Activated CD4-positive, alpha-beta T cell treated with anti-CD3 and anti-CD28 coated beads, Interleukin-2, amount 10 ng/mL, durations not matched to agents 7 days and 5 days (primary cell): Measurements from ENCODE around the gene ZBTB38. TPM values are rescaled to one million over a fixed set of nuclear protein-coding genes. Genes with fewer than 3 reads are reported as not detected.
A peak's percentile ranks its signal among the peaks of the same experiment; 100 is the strongest.

Source experiments
- CTCF ChIA-PET: fragments of 350-600 bp; sonication (Branson Sonifier 250); formaldehyde crosslinking; loops from one replicate; lab custom pipeline; 2021; ENCODE audit warnings: antibody characterized with exemption; lab: Charles Lee
- POLR2A ChIA-PET: fragments of 350-600 bp; sonication (Branson Sonifier 250); formaldehyde crosslinking; loops from one replicate; lab custom pipeline; 2021; ENCODE audit warnings: antibody characterized with exemption; lab: Charles Lee
- DNase-seq: peaks from one replicate; pipeline ENCODE4 v3.0.0-alpha.2; 2020
- H3K27ac Mint-ChIP-seq: one replicate; pipeline ENCODE4 v1.8.0; 2021; ENCODE audit warnings: mild to moderate bottlenecking, moderate library complexity, mixed read lengths
- H3K27me3 Mint-ChIP-seq: one replicate; pipeline ENCODE4 v1.8.0; 2021; ENCODE audit warnings: mixed read lengths
- H3K36me3 Mint-ChIP-seq: one replicate; pipeline ENCODE4 v1.8.0; 2021; ENCODE audit warnings: low read depth, mixed read lengths
- H3K4me1 Mint-ChIP-seq: one replicate; pipeline ENCODE4 v1.8.0; 2021; ENCODE audit warnings: mixed read lengths
- H3K4me3 Mint-ChIP-seq: one replicate; pipeline ENCODE4 v1.8.0; 2021; ENCODE audit warnings: mild to moderate bottlenecking, moderate library complexity, mixed read lengths
- H3K9me3 Mint-ChIP-seq: one replicate; pipeline ENCODE4 v1.8.0; 2021; ENCODE audit warnings: mixed read lengths
- total RNA-seq, 2 experiments: library from RNA; stranded (reverse); gene quantifications; one replicate each; pipeline ENCODE4 v1.2.3, GENCODE V29; 2021

The ZBTB38 gene
- total RNA-seq, 2 experiments from 2014 or later, result 20.0 to 26.1 TPM

DNA sequence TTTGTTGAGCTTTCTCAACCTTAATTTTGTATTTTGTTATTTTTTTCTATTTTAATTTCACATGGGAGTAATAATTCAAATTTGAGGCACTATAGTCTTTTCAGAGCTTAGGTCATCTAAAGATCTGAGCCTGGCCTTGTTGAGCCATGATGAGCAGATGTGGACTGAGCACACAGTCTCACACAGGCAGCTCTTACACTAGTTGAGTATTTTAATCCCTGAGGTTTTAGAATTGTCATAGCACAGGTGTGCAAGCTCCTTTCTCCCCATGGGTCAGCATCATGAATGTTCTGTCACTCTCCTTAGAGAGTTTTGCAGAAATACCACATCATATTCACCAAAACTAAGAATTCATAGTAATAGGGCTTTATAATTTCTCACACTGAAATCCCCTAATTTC lies 4.9 kb downstream of the ZBTB38 start:
- H3K27ac Mint-ChIP-seq, result no peak overlapping the region
- no peak for DNase-seq
- peaks cover 36% of the 10 kb centered on the region for H3K4me1 Mint-ChIP-seq

DNA sequence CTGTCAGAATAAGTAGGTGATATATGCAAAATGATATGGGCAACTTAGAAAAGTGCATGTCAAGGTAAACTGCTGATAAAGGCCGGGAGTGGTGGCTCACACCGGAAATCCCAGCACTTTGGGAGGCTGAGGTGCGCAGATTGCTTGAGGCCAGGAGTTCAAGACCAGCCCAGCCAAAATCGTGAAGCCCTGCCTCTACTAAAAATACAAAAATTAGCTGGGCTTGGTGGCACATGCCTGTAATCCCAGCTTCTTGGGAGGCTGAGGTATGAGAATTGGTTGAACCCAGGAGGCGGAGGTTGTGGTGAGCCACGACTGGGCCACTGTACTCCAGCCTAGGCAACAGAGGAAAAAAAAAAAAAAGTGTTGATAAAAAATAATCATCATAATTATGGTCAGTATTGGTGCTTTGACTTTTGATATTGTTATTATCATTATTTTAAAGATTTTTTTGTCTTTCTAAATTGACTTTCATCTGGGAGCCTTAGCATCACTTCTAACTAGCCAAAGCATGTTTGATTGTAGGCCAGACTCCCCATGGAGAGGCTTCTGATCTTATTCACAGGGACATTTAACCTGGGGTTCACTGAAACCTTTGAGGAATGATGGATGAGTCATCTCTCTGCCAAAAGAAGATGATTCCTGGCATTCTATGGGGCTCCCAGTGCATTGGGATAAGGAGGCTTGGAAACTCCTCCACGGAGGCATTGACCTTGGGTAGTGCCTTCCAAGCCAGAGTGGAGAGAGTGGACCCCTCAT lies 5.6 kb downstream of the ZBTB38 start:
- H3K9me3 Mint-ChIP-seq, result peaks cover 4% of the 10 kb centered on the region
- no peak for DNase-seq
- ChIA-PET POLR2A (no interaction called here), CTCF (interaction anchor here (1.3 to 6.5 kb wide), 6 partner anchors 11 to 78 kb away, joined by 4 to 32 read pairs (median 6); no protein-coding TSS in a partner anchor)
- peaks cover 40% of the 10 kb centered on the region for H3K4me1 Mint-ChIP-seq
- H3K4me3 Mint-ChIP-seq, result no peak overlapping the region
- no peaks in the 10 kb centered on the region for H3K36me3 Mint-ChIP-seq
- H3K27me3 Mint-ChIP-seq, result no peaks in the 10 kb centered on the region
- no peak overlapping the region for H3K27ac Mint-ChIP-seq

More for the DNA sequence above, 4.9 kb downstream of the ZBTB38 start:
- no peak overlapping the region for H3K4me3 Mint-ChIP-seq
- no peaks in the 10 kb centered on the region for H3K36me3 Mint-ChIP-seq
- peaks cover 4% of the 10 kb centered on the region for H3K9me3 Mint-ChIP-seq
- no peaks in the 10 kb centered on the region for H3K27me3 Mint-ChIP-seq
- POLR2A ChIA-PET, result no interaction called here
- CTCF ChIA-PET, result interaction anchor here (1.3 to 6.5 kb wide), 7 partner anchors 12 to 79 kb away, joined by 4 to 32 read pairs (median 6); no protein-coding TSS in a partner anchor

DNA sequence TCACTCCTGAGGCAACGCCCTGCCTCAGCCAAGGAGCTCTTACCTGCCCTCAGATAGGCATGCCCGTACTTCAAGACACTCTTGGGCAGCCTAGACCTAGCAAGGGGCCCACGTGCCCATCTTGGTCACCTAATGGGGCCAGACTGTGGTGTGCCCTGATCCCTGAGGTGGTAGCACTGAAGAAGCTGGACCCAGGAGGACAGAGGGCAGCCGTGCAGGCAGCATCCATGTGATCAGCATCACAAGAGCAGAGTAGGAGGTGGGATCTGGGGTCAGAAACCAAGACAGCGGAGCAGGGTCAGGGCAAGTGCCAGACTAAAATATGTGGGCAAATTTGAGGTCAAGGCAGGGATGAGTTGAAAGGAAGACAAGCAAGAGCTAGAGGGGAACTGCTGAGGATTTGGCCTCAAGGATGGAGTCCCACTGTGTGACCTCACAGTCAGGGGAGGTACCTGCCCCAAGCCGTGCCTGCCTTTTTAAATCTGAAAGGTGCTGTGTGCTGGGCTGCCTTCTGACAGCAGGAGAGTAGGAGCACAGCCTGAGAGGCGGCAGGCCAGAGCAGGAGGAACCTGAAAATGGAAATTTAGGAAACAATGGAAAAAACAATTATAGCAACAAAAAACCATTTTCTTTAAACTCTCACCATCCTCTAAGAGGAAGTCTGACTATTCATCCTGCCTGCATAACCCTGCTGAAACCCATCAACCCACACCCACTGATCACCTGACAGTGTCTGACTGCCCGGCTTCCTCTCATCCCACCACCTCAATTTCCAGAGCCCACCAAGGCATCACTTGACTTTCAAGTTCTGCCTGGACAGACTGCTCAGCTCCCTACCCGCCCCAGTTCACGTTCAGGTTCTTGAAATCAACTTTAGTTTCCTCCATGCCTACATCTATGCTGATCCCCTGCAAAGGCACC lies 7.3 kb downstream of the ZBTB38 start:
- CTCF ChIA-PET, result interaction anchor here (0.8 to 6.5 kb wide), 4 partner anchors 9 to 66 kb away, joined by 3 to 32 read pairs (median 4); no protein-coding TSS in a partner anchor
- Mint-ChIP-seq H3K9me3 (no peaks in the 10 kb centered on the region), H3K36me3 (no peaks in the 10 kb centered on the region), H3K4me3 (no peak overlapping the region), H3K27me3 (no peaks in the 10 kb centered on the region), H3K27ac (peak overlapping the region; percentile 64), H3K4me1 (peaks cover 36% of the 10 kb centered on the region)
- POLR2A ChIA-PET, result no interaction called here
- no peak for DNase-seq

DNA sequence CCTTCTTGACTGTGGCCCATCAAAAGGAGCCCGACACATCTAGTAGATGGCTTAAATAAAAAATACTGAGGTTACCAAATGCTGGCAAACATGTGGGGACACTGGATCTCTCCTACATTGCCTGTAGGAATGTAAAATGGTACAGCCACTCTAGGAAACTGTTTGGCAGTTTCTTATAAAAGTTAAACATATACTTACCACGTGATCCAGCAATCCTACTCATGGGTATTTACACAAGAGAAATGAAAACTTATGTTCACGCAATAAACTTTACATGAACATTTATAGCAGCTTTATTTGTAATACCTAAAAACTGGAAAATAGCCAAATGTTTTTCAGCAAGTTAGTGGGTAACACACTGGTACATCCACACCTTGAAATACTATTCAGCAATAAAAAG lies 9.1 kb downstream of the ZBTB38 start:
- ChIA-PET POLR2A (no interaction called here), CTCF (interaction anchor here (0.6 to 6.5 kb wide), 3 partner anchors 8 to 103 kb away, joined by 3 to 32 read pairs (median 3); no protein-coding TSS in a partner anchor)
- no peaks in the 10 kb centered on the region for H3K27me3 Mint-ChIP-seq
- peaks cover 31% of the 10 kb centered on the region for H3K4me1 Mint-ChIP-seq
- H3K27ac Mint-ChIP-seq, result no peak overlapping the region
- DNase-seq, result no peak
- no peaks in the 10 kb centered on the region for H3K36me3 Mint-ChIP-seq
- no peaks in the 10 kb centered on the region for H3K9me3 Mint-ChIP-seq
- H3K4me3 Mint-ChIP-seq, result no peak overlapping the region

DNA sequence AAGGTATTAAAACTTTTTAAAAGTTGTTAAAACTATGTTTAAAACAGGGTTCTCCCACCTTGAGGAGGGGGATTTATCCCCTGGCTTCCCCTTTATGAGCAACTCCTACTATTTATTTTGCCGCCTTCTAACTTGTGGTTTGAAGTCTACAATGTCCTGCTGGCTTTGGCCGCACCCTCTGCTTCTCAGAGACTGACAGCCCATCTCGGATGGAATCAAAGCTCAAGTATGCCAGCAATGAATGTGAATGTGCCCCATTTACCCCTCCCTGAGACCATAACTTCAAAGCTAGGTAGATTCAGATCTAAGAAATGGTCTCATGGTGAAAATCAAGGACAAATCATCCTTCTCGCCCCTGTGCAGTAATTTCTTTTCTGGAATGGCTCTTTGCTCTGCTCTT lies 10.3 kb downstream of the ZBTB38 start:
- Mint-ChIP-seq H3K27me3 (no peaks in the 10 kb centered on the region), H3K9me3 (no peaks in the 10 kb centered on the region), H3K4me3 (no peak overlapping the region), H3K4me1 (peaks cover 31% of the 10 kb centered on the region), H3K36me3 (no peaks in the 10 kb centered on the region), H3K27ac (no peak overlapping the region)
- ChIA-PET CTCF (interaction anchor here (0.9 to 1.4 kb wide), 5 partner anchors 9 to 73 kb away, joined by 3 to 11 read pairs (median 3); no protein-coding TSS in a partner anchor), POLR2A (interaction anchor here (0.5 kb wide), 1 partner anchor 12 kb away, joined by 3 read pairs; no protein-coding TSS in a partner anchor)
- DNase-seq, result no peak

DNA sequence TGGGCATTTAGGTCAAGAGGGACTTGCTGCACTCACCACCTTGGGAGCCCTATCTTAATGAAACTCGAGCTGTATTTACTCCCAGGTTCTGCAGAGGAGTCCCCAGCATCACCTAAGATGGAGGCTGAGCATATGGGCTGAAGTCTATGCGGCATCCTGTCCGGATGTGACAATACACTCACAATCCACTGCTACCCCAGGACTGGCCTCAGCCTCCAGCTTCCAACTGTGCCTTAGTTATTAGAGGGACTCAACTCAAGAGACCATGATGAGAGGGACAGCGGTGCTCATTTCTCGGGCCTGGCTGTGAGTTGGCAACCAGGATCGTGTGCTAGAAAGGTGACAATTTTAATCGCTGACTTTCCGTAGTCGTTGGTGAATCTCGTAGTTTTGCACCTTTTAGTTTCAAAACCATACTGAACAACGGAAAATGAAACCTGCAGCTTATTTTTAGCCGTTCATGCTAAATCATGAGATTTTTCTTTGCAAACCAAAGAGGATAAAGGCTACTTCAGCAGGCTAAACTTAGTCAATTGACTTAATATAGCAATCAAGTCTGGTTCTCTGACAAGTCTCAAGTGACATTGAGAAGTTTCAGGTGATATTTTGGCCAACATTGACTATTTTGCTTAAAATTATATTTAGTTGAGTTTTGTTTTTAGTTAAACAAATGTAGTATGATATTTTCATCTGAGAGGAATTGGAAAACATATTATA lies 11.1 kb downstream of the ZBTB38 start:
- no peaks in the 10 kb centered on the region for H3K36me3 Mint-ChIP-seq
- H3K27me3 Mint-ChIP-seq, result no peaks in the 10 kb centered on the region
- no peaks in the 10 kb centered on the region for H3K9me3 Mint-ChIP-seq
- H3K27ac Mint-ChIP-seq, result peak overlapping the region; percentile 86
- no peak overlapping the region for H3K4me3 Mint-ChIP-seq
- POLR2A ChIA-PET, result no interaction called here
- CTCF ChIA-PET, result interaction anchor here (0.9 to 1.4 kb wide), 5 partner anchors 8 to 73 kb away, joined by 3 to 11 read pairs (median 3); no protein-coding TSS in a partner anchor
- peak; percentile 12 for DNase-seq
- H3K4me1 Mint-ChIP-seq, result peaks cover 31% of the 10 kb centered on the region

DNA sequence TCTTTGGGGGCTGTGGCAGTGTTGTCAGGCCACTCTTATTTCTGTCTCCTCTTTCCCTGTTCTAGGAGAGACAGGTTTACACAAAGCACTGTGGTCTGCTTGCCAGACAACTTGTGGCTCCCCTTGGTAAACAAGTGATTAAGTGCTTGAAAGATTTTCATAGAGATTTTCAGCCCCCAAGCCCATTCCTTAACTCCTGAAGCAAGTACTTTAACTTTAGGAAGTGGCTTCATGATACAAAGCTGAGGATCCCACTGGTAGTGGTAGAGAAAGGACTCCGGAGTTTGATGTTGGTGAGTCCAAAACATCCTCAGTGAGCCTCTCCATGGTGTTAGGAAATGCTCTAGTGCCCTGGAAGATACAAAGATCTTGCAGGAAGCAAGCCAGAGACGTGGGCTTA lies 12.0 kb downstream of the ZBTB38 start:
- no peak for DNase-seq
- Mint-ChIP-seq H3K36me3 (no peaks in the 10 kb centered on the region), H3K27ac (peak overlapping the region; percentile 26), H3K4me3 (no peak overlapping the region), H3K9me3 (no peaks in the 10 kb centered on the region), H3K4me1 (peaks cover 27% of the 10 kb centered on the region), H3K27me3 (peaks cover 2% of the 10 kb centered on the region)
- ChIA-PET CTCF (interaction anchor here (0.9 to 1.0 kb wide), 2 partner anchors 10 to 14 kb away, joined by 3 to 4 read pairs; no protein-coding TSS in a partner anchor), POLR2A (no interaction called here)

DNA sequence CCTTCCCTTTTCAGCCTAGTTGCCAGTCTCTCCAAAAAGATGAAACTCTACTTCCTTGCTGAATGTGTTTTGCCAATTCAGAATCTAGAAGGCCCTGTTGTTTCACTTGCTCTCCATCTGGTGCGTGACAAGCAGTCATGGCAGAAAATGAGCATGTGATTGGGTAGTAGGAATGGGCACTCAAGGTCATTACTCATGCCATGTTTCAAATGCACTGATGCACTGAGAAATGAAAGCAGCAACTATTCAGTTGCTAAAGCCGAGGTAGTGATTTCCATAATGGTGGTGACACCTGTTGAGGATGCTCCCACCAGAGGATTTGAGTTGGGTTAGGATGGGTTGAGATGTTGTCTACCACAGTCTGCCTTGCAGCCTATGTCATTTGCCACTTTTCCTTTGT lies 12.7 kb downstream of the ZBTB38 start:
- no peak overlapping the region for H3K4me3 Mint-ChIP-seq
- no peaks in the 10 kb centered on the region for H3K9me3 Mint-ChIP-seq
- H3K36me3 Mint-ChIP-seq, result no peaks in the 10 kb centered on the region
- peaks cover 6% of the 10 kb centered on the region for H3K27me3 Mint-ChIP-seq
- H3K27ac Mint-ChIP-seq, result no peak overlapping the region
- ChIA-PET POLR2A (no interaction called here), CTCF (interaction anchor here (0.9 to 1.0 kb wide), 4 partner anchors 11 to 25 kb away, joined by 3 to 4 read pairs (median 4); no protein-coding TSS in a partner anchor)
- peaks cover 20% of the 10 kb centered on the region for H3K4me1 Mint-ChIP-seq
- DNase-seq, result no peak

DNA sequence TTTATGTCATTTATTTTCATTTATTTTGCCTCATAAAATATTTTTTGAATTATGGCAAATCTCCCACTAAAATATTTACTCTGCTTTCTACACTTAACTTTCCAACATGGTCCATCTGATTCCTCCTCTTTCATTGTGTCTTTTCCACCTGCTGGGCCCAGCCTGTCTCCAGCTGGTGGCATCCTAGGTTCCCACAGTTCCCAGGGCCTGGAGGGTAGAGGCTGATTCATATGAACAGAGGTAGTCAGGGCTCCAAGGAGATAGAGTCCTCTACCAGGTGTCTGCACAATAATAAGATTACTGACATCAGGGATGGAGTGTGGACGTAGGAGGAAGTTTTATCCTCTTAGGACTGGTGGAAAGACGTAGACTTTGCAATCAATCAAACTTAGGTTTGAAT lies 14.3 kb downstream of the ZBTB38 start:
- H3K9me3 Mint-ChIP-seq, result no peaks in the 10 kb centered on the region
- POLR2A ChIA-PET, result no interaction called here
- H3K27ac Mint-ChIP-seq, result no peak overlapping the region
- CTCF ChIA-PET, result interaction anchor here (1.2 to 2.8 kb wide), 3 partner anchors 15 to 30 kb away, joined by 3 to 8 read pairs (median 7); no protein-coding TSS in a partner anchor
- DNase-seq, result no peak
- H3K36me3 Mint-ChIP-seq, result no peaks in the 10 kb centered on the region
- no peak overlapping the region for H3K4me3 Mint-ChIP-seq
- H3K4me1 Mint-ChIP-seq, result peaks cover 7% of the 10 kb centered on the region
- peaks cover 12% of the 10 kb centered on the region for H3K27me3 Mint-ChIP-seq

DNA sequence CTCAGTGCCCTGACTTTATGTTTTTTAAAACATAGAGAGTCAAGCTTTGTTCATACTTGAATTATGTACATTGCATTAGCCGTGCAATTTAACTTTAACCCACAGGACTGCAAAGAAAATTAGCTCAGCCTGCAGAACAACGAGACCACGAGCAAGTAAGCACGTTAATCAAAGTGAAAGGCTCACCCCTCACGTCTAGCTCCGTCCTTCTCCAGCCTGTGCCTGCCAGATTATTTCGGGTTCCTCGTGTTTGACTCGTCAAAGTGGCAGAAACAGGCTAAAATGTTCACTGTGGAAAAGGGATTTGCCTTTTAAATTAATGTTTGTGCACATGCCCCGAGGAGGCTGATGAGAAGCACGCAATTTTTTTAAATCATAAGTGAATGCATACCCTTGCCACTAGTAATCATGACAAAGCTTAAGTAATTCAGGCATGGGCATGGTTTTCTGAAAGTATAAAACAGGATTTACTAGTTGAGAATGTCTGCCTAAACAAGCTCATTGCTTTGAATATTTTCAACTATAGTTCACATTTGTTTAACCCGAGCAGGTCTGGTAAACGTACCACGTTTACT lies 15.3 kb downstream of the ZBTB38 start:
- POLR2A ChIA-PET, result no interaction called here
- Mint-ChIP-seq H3K4me3 (no peak overlapping the region), H3K9me3 (no peaks in the 10 kb centered on the region), H3K4me1 (peaks cover 8% of the 10 kb centered on the region), H3K27ac (no peak overlapping the region), H3K27me3 (peaks cover 12% of the 10 kb centered on the region), H3K36me3 (no peaks in the 10 kb centered on the region)
- DNase-seq, result no peak
- CTCF ChIA-PET, result interaction anchor here (0.6 to 4.5 kb wide), 6 partner anchors 9 to 1220 kb away, joined by 4 to 32 read pairs (median 8); no protein-coding TSS in a partner anchor

DNA sequence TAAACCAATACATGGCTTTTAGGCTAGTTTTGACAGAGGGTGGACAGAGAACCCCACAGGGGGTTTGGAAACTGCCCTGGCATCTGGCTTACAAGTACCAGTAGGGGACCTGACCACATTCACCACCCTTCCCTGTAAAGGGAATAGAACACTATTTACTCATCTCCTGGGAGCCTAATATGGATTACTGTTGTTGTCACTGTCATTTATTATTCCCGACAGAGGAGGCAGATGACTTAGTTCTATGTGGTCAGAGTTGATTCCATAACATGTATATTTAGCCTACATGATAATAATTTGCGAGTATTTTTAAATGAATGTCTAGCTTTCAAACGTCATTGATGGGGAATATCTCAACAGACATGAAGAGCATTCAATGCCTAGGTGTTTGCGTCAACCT lies 15.9 kb downstream of the ZBTB38 start:
- Mint-ChIP-seq H3K27me3 (peaks cover 12% of the 10 kb centered on the region), H3K36me3 (no peaks in the 10 kb centered on the region), H3K27ac (no peak overlapping the region), H3K4me1 (peaks cover 8% of the 10 kb centered on the region), H3K4me3 (no peak overlapping the region), H3K9me3 (no peaks in the 10 kb centered on the region)
- CTCF ChIA-PET, result interaction anchor here (1.3 to 4.5 kb wide), 5 partner anchors 10 to 28 kb away, joined by 4 to 32 read pairs (median 8); no protein-coding TSS in a partner anchor
- POLR2A ChIA-PET, result no interaction called here
- DNase-seq, result no peak
